GM12878 (cell line): ENCODE data around the gene ME2. TPM values are rescaled to one million over a fixed set of nuclear protein-coding genes. Genes with fewer than 3 reads are reported as not detected.

Source experiments
- ATAC-seq: fragments of 200-7000 bp; cut with Tn5 transposase; 3 replicates; pipeline ENCODE4 v1.9.1; 2020; ENCODE audit warnings: mild to moderate bottlenecking, moderate library complexity
- BruUV-seq: library from RNA; stranded (reverse); fragments of 400-500 nt; replicated peaks from 2 replicates; lab custom pipeline; 2021; lab: Mats Ljungman, UMichigan
- CTCF ChIA-PET: fragments of 300-600 bp; sonication (Branson Sonifier 250); formaldehyde crosslinking; extraction: SDS; loops from one replicate; lab custom pipeline; 2021; ENCODE audit warnings: inconsistent platforms; lab: Yijun Ruan, JAX
- POLR2A ChIA-PET: fragments of 350-600 bp; formaldehyde crosslinking; extraction: SDS; loops from one replicate; lab custom pipeline; 2021; ENCODE audit warnings: inconsistent platforms; lab: Charles Lee
- RAD21 ChIA-PET: fragments of 300-600 bp; sonication (Branson Sonifier 250); formaldehyde crosslinking; loops from one replicate; lab custom pipeline; 2023; ENCODE audit warnings: antibody characterized with exemption; ENCODE audit not compliant: unreplicated experiment; lab: Charles Lee
- SMC1A ChIA-PET: fragments of 300-600 bp; sonication (Branson Sonifier 250); formaldehyde crosslinking; loops from one replicate; lab custom pipeline; 2023; ENCODE audit not compliant: unreplicated experiment, uncharacterized antibody; lab: Charles Lee
- DNase-seq: peaks from one replicate; pipeline ENCODE4 v3.0.0-alpha.2; 2011; ENCODE audit warnings: low read depth, low spot score
- FAIRE-seq: peaks from 3 replicates; lab custom pipeline; 2011; peaks lifted over from hg19 to GRCh38; lab: Jason Lieb, UNC
- H2AFZ ChIP-seq: 2 replicates; pipeline ENCODE4 v1.6.0; 2011; ENCODE audit warnings: low read depth, low read length, control low read depth; ENCODE audit not compliant: control insufficient read depth
- H3K27ac ChIP-seq: 2 replicates; pipeline ENCODE4 v1.5.1; 2011; ENCODE audit warnings: control low read depth; ENCODE audit not compliant: control insufficient read depth, insufficient read depth
- H3K27me3 ChIP-seq, 2 experiments: replicated peaks in 1 of 2; 2 replicates each; pipeline versions ENCODE4 v1.6.0 to v1.6.1; 2011; ENCODE audit warnings: low read length in 1 of 2; ENCODE audit not compliant: control insufficient read depth in 2 of 2, insufficient read depth in 2 of 2
- H3K36me3 ChIP-seq, 2 experiments: 2 replicates each; pipeline ENCODE4 v1.5.1; 2011; ENCODE audit warnings: low read length in 1 of 2; ENCODE audit not compliant: control insufficient read depth in 2 of 2, insufficient read depth in 2 of 2
- H3K4me1 ChIP-seq: 2 replicates; pipeline ENCODE4 v1.6.1; 2011; ENCODE audit warnings: mild to moderate bottlenecking, low read length, moderate library complexity, mixed read lengths; ENCODE audit not compliant: control insufficient read depth, insufficient read depth
- H3K4me2 ChIP-seq: 2 replicates; pipeline ENCODE4 v1.6.0; 2011; ENCODE audit warnings: control low read depth; ENCODE audit not compliant: control insufficient read depth, insufficient read depth
- H3K4me3 ChIP-seq: fragments of 200-600 bp; sonication (generic); 2 replicates; pipeline ENCODE4 v1.5.1; 2016
- H3K79me2 ChIP-seq: 2 replicates; pipeline ENCODE4 v1.6.0; 2011; ENCODE audit warnings: low read length; ENCODE audit not compliant: control insufficient read depth, insufficient read depth
- H3K9ac ChIP-seq: 2 replicates; pipeline ENCODE4 v1.8.0; 2011; ENCODE audit warnings: low read length, control low read depth, mixed read lengths; ENCODE audit not compliant: control insufficient read depth, insufficient read depth
- H3K9me3 ChIP-seq: replicated peaks from 3 replicates; pipeline ENCODE4 v1.5.1; 2011; ENCODE audit warnings: mild to moderate bottlenecking, low read length; ENCODE audit not compliant: control insufficient read depth, insufficient read depth
- H4K20me1 ChIP-seq: 2 replicates; pipeline ENCODE4 v1.6.0; 2011; ENCODE audit not compliant: control insufficient read depth, insufficient read depth
- BHLHE40 ChIP-seq, 2 experiments: fragments of 450-650 bp in 1 of 2; IDR thresholded peaks; 2 replicates each; pipeline ENCODE4 v1.6.1; 2011 to 2017; ENCODE audit warnings: low read depth in 2 of 2, borderline replicate concordance in 1 of 2, improper control_type of control experiment in 1 of 2, low read length in 1 of 2, mild to moderate bottlenecking in 1 of 2
- MAX ChIP-seq: IDR thresholded peaks from 2 replicates; pipeline ENCODE4 v1.6.1; 2012; ENCODE audit warnings: low read depth, low read length, improper control_type of control experiment
- MYC ChIP-seq: IDR thresholded peaks from 2 replicates; pipeline ENCODE4 v1.6.1; 2011; ENCODE audit warnings: mild to moderate bottlenecking, low read length, moderate library complexity, inconsistent platforms; ENCODE audit not compliant: insufficient read depth, insufficient replicate concordance, insufficient read length, severe bottlenecking
- NFYA ChIP-seq: IDR thresholded peaks from 2 replicates; pipeline ENCODE4 v1.6.1; 2011; ENCODE audit warnings: low read depth, mild to moderate bottlenecking, low read length, improper control_type of control experiment, borderline replicate concordance
- TBL1XR1 ChIP-seq: IDR thresholded peaks from 2 replicates; pipeline ENCODE4 v1.6.1; 2012; ENCODE audit warnings: low read depth, low read length, improper control_type of control experiment
- ZBED1 ChIP-seq: IDR thresholded peaks from 2 replicates; pipeline ENCODE4 v1.6.1; 2016; ENCODE audit warnings: borderline replicate concordance
- ZNF687 ChIP-seq: fragments of 450-650 bp; IDR thresholded peaks from 2 replicates; pipeline ENCODE4 v1.6.1; 2017; ENCODE audit warnings: mild to moderate bottlenecking, moderate library complexity
- WGBS: methylation state at CpG from one replicate; pipeline ENCODE4 v1.1.6; 2016; ENCODE audit warnings: low lambda C conversion rate; ENCODE audit not compliant: insufficient replicate concordance, insufficient coverage; ENCODE audit errors: missing lambda C conversion rate; 5-methylcytosine and 5-hydroxymethylcytosine counted together
- in situ Hi-C: fragments of 300-500 bp; cut with MboI; formaldehyde crosslinking; loops from 9 replicates; pipeline ENCODE4 v1.14.3; 2018; ENCODE audit warnings: mixed read lengths
- intact Hi-C: fragments of 100-400 bp; cut with micrococcal nuclease; formaldehyde crosslinking; loops from one replicate; pipeline ENCODE4 v1.14.2; 2022; ENCODE audit not compliant: unreplicated experiment
- polyA plus RNA-seq, 11 experiments: library from polyadenylated mRNA; depleted of rRNA in 4 of 11; unstranded in 6 of 11; stranded (reverse) in 5 of 11; fragments of >200 nt; fragmentation: Nextera tagmentation in 4 of 11; fragmentation: Illumina TruSeq in 1 of 11; extraction: Ambion mirVana in 4 of 11; extraction: Trizol in 1 of 11; gene quantifications; 1 replicate in 1 of 11; 2 replicates in 10 of 11; pipeline versions ENCODE4 v1.2.1 to v1.2.3, GENCODE V29; 2011 to 2016; ENCODE audit warnings: inconsistent platforms in 2 of 11, missing spikeins in 2 of 11, low read depth in 1 of 11
- total RNA-seq, 4 experiments: library from RNA; depleted of rRNA in 3 of 4; stranded (reverse); fragments of >200 nt in 3 of 4; fragmentation: Illumina TruSeq in 1 of 4; extraction: Trizol in 1 of 4; gene quantifications; 2 replicates each; pipeline versions ENCODE4 v1.2.1 to v1.2.3, GENCODE V29; 2013 to 2021
- TF ChIP-seq, protein P1 (sequence below): fragments of 450-650 bp; formaldehyde crosslinking; IDR thresholded peaks from 2 replicates; pipeline ENCODE4 v1.4.0; 2020; ENCODE audit warnings: mild to moderate bottlenecking, moderate library complexity
- TF ChIP-seq, protein P2 (sequence below): fragments of 450-650 bp; IDR thresholded peaks from 2 replicates; pipeline ENCODE4 v1.6.1; 2016; ENCODE audit warnings: mild to moderate bottlenecking, moderate library complexity, borderline replicate concordance

The ME2 gene
- total and polyA plus RNA-seq, 10 of the 15 experiments (the other 5 are each of a cell fraction or from before 2014, with no cell fraction given) = 41.3 to 155 (median 133) TPM

GRCh38 chr18:50863840-50864375 is 15.0 kb upstream of the ME2 start:
- no peaks in the 10 kb centered on the region for H3K79me2 ChIP-seq
- CTCF ChIA-PET = interaction anchor here (1.6 to 2.1 kb wide), 2 partner anchors 43 to 45 kb away, joined by 3 to 9 read pairs; no protein-coding TSS in a partner anchor
- H3K4me3 ChIP-seq = no peak overlapping the region
- RAD21 ChIA-PET = interaction anchor here (1.2 kb wide), 1 partner anchor 44 kb away, joined by 4 read pairs; no protein-coding TSS in a partner anchor
- H3K27me3 ChIP-seq = no peaks in the 10 kb centered on the region
- H3K4me2 ChIP-seq = no peak overlapping the region
- WGBS = 60% methylated on average over 4 of the region's 4 CpGs
- H4K20me1 ChIP-seq = no peaks in the 10 kb centered on the region
- H3K27ac ChIP-seq = no peak overlapping the region
- no peak for DNase-seq
- peaks cover 12% of the 10 kb centered on the region for H3K4me1 ChIP-seq
- no peak overlapping the region for H2AFZ ChIP-seq
- H3K36me3 ChIP-seq = no peaks in the 10 kb centered on the region
- FAIRE-seq = no peak
- intact Hi-C loops (no loop called here), in situ Hi-C loops (no loop called here)
- H3K9me3 ChIP-seq = no peaks in the 10 kb centered on the region
- BruUV-seq = no TSS peak
- H3K9ac ChIP-seq = no peak overlapping the region
- POLR2A ChIA-PET = interaction anchor here (0.9 kb wide), 1 partner anchor 15 kb away, joined by 3 read pairs; no protein-coding TSS in a partner anchor
- ATAC-seq = no peak
- SMC1A ChIA-PET = interaction anchor here (0.7 kb wide), 1 partner anchor 16 kb away, joined by 3 read pairs; no protein-coding TSS in a partner anchor
- TF ChIP-seq MYC (no peak), BHLHE40 (IDR thresholded peaks at IDR 0.05; ENCODE audit: borderline replicate concordance in 1 of 2, low read depth in 2 of 2, low read length in 1 of 2) (no peak), TBL1XR1 (no peak), ZBED1 (no peak), ZNF687 (no peak), MAX (no peak), NFYA (no peak)
- TF ChIP-seq, protein P1, sequence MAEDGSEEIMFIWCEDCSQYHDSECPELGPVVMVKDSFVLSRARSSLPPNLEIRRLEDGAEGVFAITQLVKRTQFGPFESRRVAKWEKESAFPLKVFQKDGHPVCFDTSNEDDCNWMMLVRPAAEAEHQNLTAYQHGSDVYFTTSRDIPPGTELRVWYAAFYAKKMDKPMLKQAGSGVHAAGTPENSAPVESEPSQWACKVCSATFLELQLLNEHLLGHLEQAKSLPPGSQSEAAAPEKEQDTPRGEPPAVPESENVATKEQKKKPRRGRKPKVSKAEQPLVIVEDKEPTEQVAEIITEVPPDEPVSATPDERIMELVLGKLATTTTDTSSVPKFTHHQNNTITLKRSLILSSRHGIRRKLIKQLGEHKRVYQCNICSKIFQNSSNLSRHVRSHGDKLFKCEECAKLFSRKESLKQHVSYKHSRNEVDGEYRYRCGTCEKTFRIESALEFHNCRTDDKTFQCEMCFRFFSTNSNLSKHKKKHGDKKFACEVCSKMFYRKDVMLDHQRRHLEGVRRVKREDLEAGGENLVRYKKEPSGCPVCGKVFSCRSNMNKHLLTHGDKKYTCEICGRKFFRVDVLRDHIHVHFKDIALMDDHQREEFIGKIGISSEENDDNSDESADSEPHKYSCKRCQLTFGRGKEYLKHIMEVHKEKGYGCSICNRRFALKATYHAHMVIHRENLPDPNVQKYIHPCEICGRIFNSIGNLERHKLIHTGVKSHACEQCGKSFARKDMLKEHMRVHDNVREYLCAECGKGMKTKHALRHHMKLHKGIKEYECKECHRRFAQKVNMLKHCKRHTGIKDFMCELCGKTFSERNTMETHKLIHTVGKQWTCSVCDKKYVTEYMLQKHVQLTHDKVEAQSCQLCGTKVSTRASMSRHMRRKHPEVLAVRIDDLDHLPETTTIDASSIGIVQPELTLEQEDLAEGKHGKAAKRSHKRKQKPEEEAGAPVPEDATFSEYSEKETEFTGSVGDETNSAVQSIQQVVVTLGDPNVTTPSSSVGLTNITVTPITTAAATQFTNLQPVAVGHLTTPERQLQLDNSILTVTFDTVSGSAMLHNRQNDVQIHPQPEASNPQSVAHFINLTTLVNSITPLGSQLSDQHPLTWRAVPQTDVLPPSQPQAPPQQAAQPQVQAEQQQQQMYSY (CRISPR knock-in tag) = no peak
- TF ChIP-seq, protein P2, sequence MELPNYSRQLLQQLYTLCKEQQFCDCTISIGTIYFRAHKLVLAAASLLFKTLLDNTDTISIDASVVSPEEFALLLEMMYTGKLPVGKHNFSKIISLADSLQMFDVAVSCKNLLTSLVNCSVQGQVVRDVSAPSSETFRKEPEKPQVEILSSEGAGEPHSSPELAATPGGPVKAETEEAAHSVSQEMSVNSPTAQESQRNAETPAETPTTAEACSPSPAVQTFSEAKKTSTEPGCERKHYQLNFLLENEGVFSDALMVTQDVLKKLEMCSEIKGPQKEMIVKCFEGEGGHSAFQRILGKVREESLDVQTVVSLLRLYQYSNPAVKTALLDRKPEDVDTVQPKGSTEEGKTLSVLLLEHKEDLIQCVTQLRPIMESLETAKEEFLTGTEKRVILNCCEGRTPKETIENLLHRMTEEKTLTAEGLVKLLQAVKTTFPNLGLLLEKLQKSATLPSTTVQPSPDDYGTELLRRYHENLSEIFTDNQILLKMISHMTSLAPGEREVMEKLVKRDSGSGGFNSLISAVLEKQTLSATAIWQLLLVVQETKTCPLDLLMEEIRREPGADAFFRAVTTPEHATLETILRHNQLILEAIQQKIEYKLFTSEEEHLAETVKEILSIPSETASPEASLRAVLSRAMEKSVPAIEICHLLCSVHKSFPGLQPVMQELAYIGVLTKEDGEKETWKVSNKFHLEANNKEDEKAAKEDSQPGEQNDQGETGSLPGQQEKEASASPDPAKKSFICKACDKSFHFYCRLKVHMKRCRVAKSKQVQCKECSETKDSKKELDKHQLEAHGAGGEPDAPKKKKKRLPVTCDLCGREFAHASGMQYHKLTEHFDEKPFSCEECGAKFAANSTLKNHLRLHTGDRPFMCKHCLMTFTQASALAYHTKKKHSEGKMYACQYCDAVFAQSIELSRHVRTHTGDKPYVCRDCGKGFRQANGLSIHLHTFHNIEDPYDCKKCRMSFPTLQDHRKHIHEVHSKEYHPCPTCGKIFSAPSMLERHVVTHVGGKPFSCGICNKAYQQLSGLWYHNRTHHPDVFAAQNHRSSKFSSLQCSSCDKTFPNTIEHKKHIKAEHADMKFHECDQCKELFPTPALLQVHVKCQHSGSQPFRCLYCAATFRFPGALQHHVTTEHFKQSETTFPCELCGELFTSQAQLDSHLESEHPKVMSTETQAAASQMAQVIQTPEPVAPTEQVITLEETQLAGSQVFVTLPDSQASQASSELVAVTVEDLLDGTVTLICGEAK = no peak
